Measurements from ENCODE around the gene ARID3C. TPM values are rescaled to one million over a fixed set of nuclear protein-coding genes. Genes with fewer than 3 reads are reported as not detected.

Gene ARID3C
- total RNA-seq, 1 donor: 0.09 TPM

DNA sequence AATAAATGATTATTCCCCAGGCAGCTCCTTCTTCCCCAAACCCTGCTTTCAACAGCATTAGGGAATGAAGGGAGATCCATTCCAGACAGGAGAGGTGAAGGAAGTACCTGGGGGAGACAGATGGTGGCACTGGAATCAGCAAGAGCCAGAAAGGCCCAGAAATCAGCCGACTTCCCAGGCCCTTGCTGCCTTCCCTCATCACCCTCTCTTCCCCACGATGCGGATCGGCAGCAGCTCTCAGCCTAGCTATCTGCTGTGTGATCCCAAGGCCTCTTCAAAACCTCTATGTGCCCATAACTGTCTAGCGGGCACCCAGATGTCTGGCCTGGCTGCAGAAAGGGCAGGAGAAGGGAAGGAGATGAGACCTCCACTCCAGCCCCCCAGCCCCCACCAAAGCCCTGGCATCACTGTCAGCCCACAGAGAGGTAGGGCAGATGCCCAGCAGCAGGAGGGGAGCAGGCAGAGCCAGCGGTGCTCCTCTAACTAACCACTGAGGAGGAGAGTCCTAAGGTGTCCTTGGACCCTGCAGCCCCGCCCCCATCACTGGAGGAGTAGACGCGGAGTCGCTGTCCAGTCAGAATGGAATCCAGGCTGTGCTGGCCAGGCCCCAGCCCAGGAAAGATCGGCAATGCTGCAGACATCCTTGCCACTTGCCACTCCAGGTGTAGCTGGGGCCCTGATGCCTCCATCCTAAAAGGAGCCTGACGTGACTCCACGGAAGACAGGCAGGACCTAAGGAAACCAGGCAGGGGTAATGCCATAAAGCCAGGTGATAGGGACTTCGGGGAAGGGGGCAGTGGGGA is 52.1 kb downstream of the ARID3C start:
- no peak for DNase-seq (ENCODE audit: low read depth)
- H3K4me3 ChIP-seq (ENCODE audit: low read depth, low read length): no peak overlapping the region
- TF ChIP-seq, protein P1, sequence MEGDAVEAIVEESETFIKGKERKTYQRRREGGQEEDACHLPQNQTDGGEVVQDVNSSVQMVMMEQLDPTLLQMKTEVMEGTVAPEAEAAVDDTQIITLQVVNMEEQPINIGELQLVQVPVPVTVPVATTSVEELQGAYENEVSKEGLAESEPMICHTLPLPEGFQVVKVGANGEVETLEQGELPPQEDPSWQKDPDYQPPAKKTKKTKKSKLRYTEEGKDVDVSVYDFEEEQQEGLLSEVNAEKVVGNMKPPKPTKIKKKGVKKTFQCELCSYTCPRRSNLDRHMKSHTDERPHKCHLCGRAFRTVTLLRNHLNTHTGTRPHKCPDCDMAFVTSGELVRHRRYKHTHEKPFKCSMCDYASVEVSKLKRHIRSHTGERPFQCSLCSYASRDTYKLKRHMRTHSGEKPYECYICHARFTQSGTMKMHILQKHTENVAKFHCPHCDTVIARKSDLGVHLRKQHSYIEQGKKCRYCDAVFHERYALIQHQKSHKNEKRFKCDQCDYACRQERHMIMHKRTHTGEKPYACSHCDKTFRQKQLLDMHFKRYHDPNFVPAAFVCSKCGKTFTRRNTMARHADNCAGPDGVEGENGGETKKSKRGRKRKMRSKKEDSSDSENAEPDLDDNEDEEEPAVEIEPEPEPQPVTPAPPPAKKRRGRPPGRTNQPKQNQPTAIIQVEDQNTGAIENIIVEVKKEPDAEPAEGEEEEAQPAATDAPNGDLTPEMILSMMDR (IDR thresholded peaks at IDR 0.05; ENCODE audit: insufficient read depth, low read length): no peak

DNA sequence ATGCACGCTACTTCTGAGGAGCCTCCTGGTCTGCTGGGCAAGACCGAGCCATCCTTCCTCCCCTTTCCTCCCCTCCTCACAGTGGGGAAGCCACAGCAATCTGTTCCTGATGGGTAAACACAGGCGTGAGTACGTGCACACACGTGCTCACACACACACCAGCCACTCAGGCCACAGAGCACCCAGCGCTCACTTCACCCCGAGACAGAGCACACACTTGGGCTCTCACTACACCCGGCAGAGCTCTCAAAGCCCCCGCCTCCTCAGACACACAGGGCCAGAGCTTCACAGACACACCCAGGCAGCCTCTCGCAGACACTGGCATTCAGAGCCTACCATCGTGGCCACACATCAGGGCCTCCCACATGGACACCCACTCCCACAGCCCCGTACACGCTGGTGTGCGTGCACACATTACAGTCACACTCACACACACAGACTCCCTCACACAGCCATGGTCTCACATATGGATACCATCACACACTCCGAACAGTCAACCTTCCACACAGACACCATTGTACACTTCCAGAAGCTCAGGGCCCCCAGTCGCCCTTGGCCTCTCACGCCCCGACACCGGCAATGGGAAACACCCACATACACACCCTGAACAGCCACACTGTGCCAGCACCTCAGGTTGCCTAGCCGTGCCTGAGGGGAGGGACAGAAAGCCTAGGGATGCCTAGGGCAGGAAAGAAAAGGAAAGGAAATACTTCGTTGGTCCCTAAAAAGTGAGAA is 52.8 kb downstream of the ARID3C start:
- TF ChIP-seq, protein P1 (IDR thresholded peaks at IDR 0.05; ENCODE audit: insufficient read depth, low read length): no peak

DNA sequence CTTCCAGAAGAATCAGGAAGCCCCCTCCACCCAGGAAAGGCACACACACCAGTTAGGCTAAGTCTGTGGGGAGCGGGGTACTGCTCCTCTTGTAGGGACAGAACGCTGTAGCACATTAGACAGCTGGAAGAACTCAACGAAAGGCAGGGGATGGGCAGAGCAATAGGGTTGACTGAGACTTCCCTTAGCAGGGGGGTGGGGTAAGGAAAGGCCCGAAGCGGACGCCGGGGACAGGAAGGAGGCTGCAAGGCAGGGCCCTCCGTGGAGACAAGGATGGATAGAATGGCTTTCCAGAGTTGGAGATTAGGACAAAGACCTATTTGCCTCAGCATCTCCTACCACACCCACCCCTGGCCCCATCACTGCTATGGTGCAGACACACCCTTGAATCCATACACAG is 53.6 kb downstream of the ARID3C start:
- TF ChIP-seq, protein P1 (IDR thresholded peaks at IDR 0.05; ENCODE audit: insufficient read depth, low read length): no peak
- DNase-seq (ENCODE audit: low read depth): no peak
- H3K4me3 ChIP-seq (ENCODE audit: low read depth, low read length): no peak overlapping the region

More for the DNA sequence above, 52.8 kb downstream of the ARID3C start:
- no peak for DNase-seq (ENCODE audit: low read depth)
- H3K4me3 ChIP-seq (ENCODE audit: low read depth, low read length): no peak overlapping the region

DNA sequence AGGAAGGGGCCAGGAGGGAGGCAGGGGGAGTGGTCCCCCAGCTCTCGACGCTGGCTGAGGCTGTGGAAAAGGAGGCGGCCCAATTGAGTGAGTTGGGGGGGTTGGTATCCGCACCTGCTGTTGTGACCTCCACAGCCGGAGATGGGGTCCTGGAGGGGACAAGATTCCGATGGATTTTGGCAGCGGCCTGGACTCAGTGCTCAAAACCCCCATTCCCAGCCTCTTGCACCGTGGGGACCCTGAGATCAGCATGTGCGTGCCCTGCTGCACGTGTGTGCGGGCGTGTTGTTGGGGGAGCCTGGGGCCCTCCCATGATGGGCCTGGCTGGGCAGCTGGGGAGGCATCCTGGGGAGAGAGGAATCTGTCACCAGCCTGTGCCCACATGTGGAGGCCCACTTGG is 54.3 kb downstream of the ARID3C start:
- DNase-seq (ENCODE audit: low read depth): no peak
- H3K4me3 ChIP-seq (ENCODE audit: low read depth, low read length): no peak overlapping the region
- TF ChIP-seq, protein P1 (IDR thresholded peaks at IDR 0.05; ENCODE audit: insufficient read depth, low read length): no peak

DNA sequence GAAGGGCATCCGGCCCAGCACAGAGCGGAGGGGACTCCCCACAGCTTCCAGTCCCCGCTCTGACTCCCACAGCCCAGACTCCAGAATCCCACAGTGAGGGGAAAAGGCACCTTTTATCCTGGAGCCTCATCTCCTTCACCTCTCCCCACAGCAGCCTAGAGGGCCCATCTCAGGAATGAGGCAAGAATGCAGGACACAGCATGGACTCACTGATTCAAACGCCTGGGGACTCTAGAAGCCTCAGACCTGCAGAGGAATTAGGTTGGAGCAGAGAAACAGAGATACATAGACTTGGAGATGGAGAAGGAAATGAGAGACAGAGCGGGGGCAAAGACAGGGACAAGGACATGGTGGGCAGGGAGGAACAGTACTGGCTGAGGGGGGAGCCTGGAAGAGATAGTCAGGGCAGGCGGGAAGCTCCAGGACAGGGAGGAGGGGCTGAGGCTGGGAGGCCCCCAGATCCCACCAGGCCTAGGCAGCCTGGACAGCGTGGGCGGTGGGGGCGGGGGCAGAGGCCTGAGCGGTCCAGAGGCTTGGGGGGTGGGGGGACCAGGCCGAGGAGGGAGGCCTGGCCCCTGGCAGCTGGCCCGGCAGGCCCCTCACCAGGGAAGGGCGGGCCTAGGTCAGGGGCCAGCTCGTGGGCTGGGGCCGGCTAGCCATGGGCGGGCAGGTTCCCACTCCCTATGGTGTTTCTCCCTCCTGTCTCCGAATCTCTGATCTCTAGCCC is 55.1 kb downstream of the ARID3C start:
- TF ChIP-seq, protein P1 (IDR thresholded peaks at IDR 0.05; ENCODE audit: insufficient read depth, low read length): no peak
- no peak overlapping the region for H3K4me3 ChIP-seq (ENCODE audit: low read depth, low read length)
- no peak for DNase-seq (ENCODE audit: low read depth)

DNA sequence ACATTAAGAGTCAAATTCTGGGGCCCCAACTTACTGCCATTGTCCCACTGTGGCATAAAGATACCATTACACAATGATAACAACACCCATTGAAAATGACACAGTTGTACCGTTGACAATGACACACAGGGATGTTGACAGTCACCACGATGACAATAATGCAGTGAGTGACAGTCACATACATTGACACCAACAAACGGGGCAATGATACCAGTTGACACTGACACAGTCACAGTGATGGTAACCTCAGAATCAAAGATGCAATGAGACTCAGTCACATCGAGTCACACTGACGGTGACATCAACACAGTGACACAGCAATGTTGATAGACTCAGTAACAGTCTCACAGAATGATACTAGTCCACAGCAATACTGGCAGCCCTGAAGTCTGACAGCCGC is 56.2 kb downstream of the ARID3C start:
- H3K4me3 ChIP-seq (ENCODE audit: low read depth, low read length): no peak overlapping the region
- TF ChIP-seq, protein P1 (IDR thresholded peaks at IDR 0.05; ENCODE audit: insufficient read depth, low read length): no peak
- no peak for DNase-seq (ENCODE audit: low read depth)
